GM12878 (cell line): Measurements from ENCODE around the gene KAZN. TPM values are rescaled to one million over a fixed set of nuclear protein-coding genes. Genes with fewer than 3 reads are reported as not detected.

Experiments
- ATAC-seq: fragments of 200-7000 bp; cut with Tn5 transposase; 3 replicates; pipeline ENCODE4 v1.9.1; 2020; ENCODE audit warnings: mild to moderate bottlenecking, moderate library complexity
- BruUV-seq: library from RNA; stranded (reverse); fragments of 400-500 nt; replicated peaks from 2 replicates; lab custom pipeline; 2021; lab: Mats Ljungman, UMichigan
- CTCF ChIA-PET: fragments of 300-600 bp; sonication (Branson Sonifier 250); formaldehyde crosslinking; extraction: SDS; loops from one replicate; lab custom pipeline; 2021; ENCODE audit warnings: inconsistent platforms; lab: Yijun Ruan, JAX
- POLR2A ChIA-PET: fragments of 350-600 bp; formaldehyde crosslinking; extraction: SDS; loops from one replicate; lab custom pipeline; 2021; ENCODE audit warnings: inconsistent platforms; lab: Charles Lee
- RAD21 ChIA-PET: fragments of 300-600 bp; sonication (Branson Sonifier 250); formaldehyde crosslinking; loops from one replicate; lab custom pipeline; 2023; ENCODE audit warnings: antibody characterized with exemption; ENCODE audit not compliant: unreplicated experiment; lab: Charles Lee
- SMC1A ChIA-PET: fragments of 300-600 bp; sonication (Branson Sonifier 250); formaldehyde crosslinking; loops from one replicate; lab custom pipeline; 2023; ENCODE audit not compliant: unreplicated experiment, uncharacterized antibody; lab: Charles Lee
- DNase-seq: peaks from one replicate; pipeline ENCODE4 v3.0.0-alpha.2; 2011; ENCODE audit warnings: low read depth, low spot score
- FAIRE-seq: peaks from 3 replicates; lab custom pipeline; 2011; peaks lifted over from hg19 to GRCh38; lab: Jason Lieb, UNC
- H2AFZ ChIP-seq: 2 replicates; pipeline ENCODE4 v1.6.0; 2011; ENCODE audit warnings: low read depth, low read length, control low read depth; ENCODE audit not compliant: control insufficient read depth
- H3K27ac ChIP-seq: 2 replicates; pipeline ENCODE4 v1.5.1; 2011; ENCODE audit warnings: control low read depth; ENCODE audit not compliant: control insufficient read depth, insufficient read depth
- H3K27me3 ChIP-seq, 2 experiments: replicated peaks in 1 of 2; 2 replicates each; pipeline versions ENCODE4 v1.6.0 to v1.6.1; 2011; ENCODE audit warnings: low read length in 1 of 2; ENCODE audit not compliant: control insufficient read depth in 2 of 2, insufficient read depth in 2 of 2
- H3K36me3 ChIP-seq, 2 experiments: 2 replicates each; pipeline ENCODE4 v1.5.1; 2011; ENCODE audit warnings: low read length in 1 of 2; ENCODE audit not compliant: control insufficient read depth in 2 of 2, insufficient read depth in 2 of 2
- H3K4me1 ChIP-seq: 2 replicates; pipeline ENCODE4 v1.6.1; 2011; ENCODE audit warnings: mild to moderate bottlenecking, low read length, moderate library complexity, mixed read lengths; ENCODE audit not compliant: control insufficient read depth, insufficient read depth
- H3K4me2 ChIP-seq: 2 replicates; pipeline ENCODE4 v1.6.0; 2011; ENCODE audit warnings: control low read depth; ENCODE audit not compliant: control insufficient read depth, insufficient read depth
- H3K4me3 ChIP-seq: fragments of 200-600 bp; sonication (generic); 2 replicates; pipeline ENCODE4 v1.5.1; 2016
- H3K79me2 ChIP-seq: 2 replicates; pipeline ENCODE4 v1.6.0; 2011; ENCODE audit warnings: low read length; ENCODE audit not compliant: control insufficient read depth, insufficient read depth
- H3K9ac ChIP-seq: 2 replicates; pipeline ENCODE4 v1.8.0; 2011; ENCODE audit warnings: low read length, control low read depth, mixed read lengths; ENCODE audit not compliant: control insufficient read depth, insufficient read depth
- H3K9me3 ChIP-seq: replicated peaks from 3 replicates; pipeline ENCODE4 v1.5.1; 2011; ENCODE audit warnings: mild to moderate bottlenecking, low read length; ENCODE audit not compliant: control insufficient read depth, insufficient read depth
- H4K20me1 ChIP-seq: 2 replicates; pipeline ENCODE4 v1.6.0; 2011; ENCODE audit not compliant: control insufficient read depth, insufficient read depth
- ATF2 ChIP-seq: IDR thresholded peaks from 2 replicates; pipeline ENCODE4 v1.6.1; 2012; ENCODE audit warnings: low read length, inconsistent platforms
- BMI1 ChIP-seq: fragments of 450-650 bp; IDR thresholded peaks from 2 replicates; pipeline ENCODE4 v1.6.1; 2016; ENCODE audit warnings: mild to moderate bottlenecking, moderate library complexity, borderline replicate concordance
- CEBPB ChIP-seq, 2 experiments: fragments of 150-350 bp in 1 of 2; IDR thresholded peaks; 2 replicates each; pipeline ENCODE4 v1.6.1; 2012 to 2014; ENCODE audit warnings: low read depth in 2 of 2, low read length in 2 of 2, borderline replicate concordance in 1 of 2, inconsistent platforms in 1 of 2
- CREM ChIP-seq: IDR thresholded peaks from 2 replicates; pipeline ENCODE4 v1.6.1; 2014; ENCODE audit warnings: antibody characterized with exemption, low read depth
- FOXM1 ChIP-seq: IDR thresholded peaks from 2 replicates; pipeline ENCODE4 v1.6.1; 2012; ENCODE audit warnings: low read depth, mild to moderate bottlenecking, inconsistent platforms, low read length, moderate library complexity
- IKZF2 ChIP-seq, 2 experiments: fragments of 450-650 bp; IDR thresholded peaks; 2 replicates each; pipeline ENCODE4 v1.6.1; 2017; ENCODE audit warnings: mild to moderate bottlenecking in 2 of 2, moderate library complexity in 2 of 2
- NKRF ChIP-seq: fragments of 450-650 bp; conservative IDR thresholded peaks from 2 replicates; pipeline ENCODE4 v1.6.1; 2017; ENCODE audit warnings: mild to moderate bottlenecking, moderate library complexity
- NR2C1 ChIP-seq: fragments of 450-650 bp; IDR thresholded peaks from 2 replicates; pipeline ENCODE4 v1.6.1; 2017; ENCODE audit warnings: antibody characterized with exemption, mild to moderate bottlenecking, moderate library complexity
- RB1 ChIP-seq: fragments of 450-650 bp; formaldehyde crosslinking; IDR thresholded peaks from 2 replicates; pipeline ENCODE4 v1.6.1; 2017; ENCODE audit warnings: mild to moderate bottlenecking, borderline replicate concordance
- SIX5 ChIP-seq: IDR thresholded peaks from 2 replicates; pipeline ENCODE4 v1.6.1; 2011; ENCODE audit warnings: mild to moderate bottlenecking, low read depth, low read length, moderate library complexity; ENCODE audit not compliant: severe bottlenecking
- WGBS: methylation state at CpG from one replicate; pipeline ENCODE4 v1.1.6; 2016; ENCODE audit warnings: low lambda C conversion rate; ENCODE audit not compliant: insufficient replicate concordance, insufficient coverage; ENCODE audit errors: missing lambda C conversion rate; 5-methylcytosine and 5-hydroxymethylcytosine counted together
- in situ Hi-C: fragments of 300-500 bp; cut with MboI; formaldehyde crosslinking; loops from 9 replicates; pipeline ENCODE4 v1.14.3; 2018; ENCODE audit warnings: mixed read lengths
- intact Hi-C: fragments of 100-400 bp; cut with micrococcal nuclease; formaldehyde crosslinking; loops from one replicate; pipeline ENCODE4 v1.14.2; 2022; ENCODE audit not compliant: unreplicated experiment
- polyA plus RNA-seq, 11 experiments: library from polyadenylated mRNA; depleted of rRNA in 4 of 11; unstranded in 6 of 11; stranded (reverse) in 5 of 11; fragments of >200 nt; fragmentation: Nextera tagmentation in 4 of 11; fragmentation: Illumina TruSeq in 1 of 11; extraction: Ambion mirVana in 4 of 11; extraction: Trizol in 1 of 11; gene quantifications; 1 replicate in 1 of 11; 2 replicates in 10 of 11; pipeline versions ENCODE4 v1.2.1 to v1.2.3, GENCODE V29; 2011 to 2016; ENCODE audit warnings: inconsistent platforms in 2 of 11, missing spikeins in 2 of 11, low read depth in 1 of 11
- total RNA-seq, 4 experiments: library from RNA; depleted of rRNA in 3 of 4; stranded (reverse); fragments of >200 nt in 3 of 4; fragmentation: Illumina TruSeq in 1 of 4; extraction: Trizol in 1 of 4; gene quantifications; 2 replicates each; pipeline versions ENCODE4 v1.2.1 to v1.2.3, GENCODE V29; 2013 to 2021
- TF ChIP-seq, protein P1 (sequence below): IDR thresholded peaks from 2 replicates; pipeline ENCODE4 v1.6.1; 2011; ENCODE audit warnings: low read depth, mild to moderate bottlenecking, low read length, moderate library complexity, borderline replicate concordance; ENCODE audit errors: extremely low read depth

KAZN gene
- total and polyA plus RNA-seq, 10 of the 15 experiments (the other 5 are each of a cell fraction or from before 2014, with no cell fraction given) = 0.72 to 4.0 (median 1.2) TPM

GRCh38 chr1:14662116-14662515 is 63.6 kb downstream of the KAZN start:
- H3K79me2 ChIP-seq = no peaks in the 10 kb centered on the region
- TF ChIP-seq SIX5 (no peak), CREM (no peak), NKRF (no peak), FOXM1 (no peak), ATF2 (no peak), IKZF2 (IDR thresholded peaks at IDR 0.05) (no peak), CEBPB (IDR thresholded peaks at IDR 0.05; ENCODE audit: borderline replicate concordance in 1 of 2, low read depth in 2 of 2, low read length in 2 of 2) (no peak), RB1 (no peak), NR2C1 (no peak), BMI1 (no peak)
- TF ChIP-seq, protein P1, sequence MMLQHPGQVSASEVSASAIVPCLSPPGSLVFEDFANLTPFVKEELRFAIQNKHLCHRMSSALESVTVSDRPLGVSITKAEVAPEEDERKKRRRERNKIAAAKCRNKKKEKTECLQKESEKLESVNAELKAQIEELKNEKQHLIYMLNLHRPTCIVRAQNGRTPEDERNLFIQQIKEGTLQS = no peak
- TF ChIP-seq, all 136 proteins: peak for 0
- POLR2A ChIA-PET = no interaction called here
- no peak for FAIRE-seq
- Histone ChIP-seq H4K20me1 (no peaks in the 10 kb centered on the region), H3K4me1 (no peaks in the 10 kb centered on the region), H3K36me3 (no peaks in the 10 kb centered on the region), H3K9me3 (no peaks in the 10 kb centered on the region), H3K27me3 (no peaks in the 10 kb centered on the region), H2AFZ (no peak overlapping the region), H3K27ac (no peak overlapping the region), H3K4me3 (no peak overlapping the region), H3K4me2 (no peak overlapping the region), H3K9ac (no peak overlapping the region)
- ATAC-seq = no peak
- intact Hi-C loops = no loop called here
- RAD21 ChIA-PET = interaction anchor here (0.7 kb wide), 1 partner anchor 69 kb away, joined by 5 read pairs; no protein-coding TSS in a partner anchor
- no TSS peak for BruUV-seq
- 27% methylated on average over 9 of the region's 9 CpGs for WGBS
- SMC1A ChIA-PET = interaction anchor here (1.5 kb wide), 1 partner anchor 22 kb away, joined by 4 read pairs; no protein-coding TSS in a partner anchor
- DNase-seq = no peak
- CTCF ChIA-PET = no interaction called here
- in situ Hi-C loops = no loop called here
